DMS79 (cell line): ENCODE measurements around the gene ASNS.
A peak's percentile ranks its signal among the peaks of the same experiment; 100 is the strongest.
"Not testable (repeated sequence)": the region's sequence is repeated elsewhere in the genome, so short reads cannot be mapped to it uniquely, and the experiment has no call there.

Experiments used
- DNase-seq: peaks from one replicate; lab custom pipeline; 2025; lab: John Stamatoyannopoulos, UW

Gene ASNS, protein sequence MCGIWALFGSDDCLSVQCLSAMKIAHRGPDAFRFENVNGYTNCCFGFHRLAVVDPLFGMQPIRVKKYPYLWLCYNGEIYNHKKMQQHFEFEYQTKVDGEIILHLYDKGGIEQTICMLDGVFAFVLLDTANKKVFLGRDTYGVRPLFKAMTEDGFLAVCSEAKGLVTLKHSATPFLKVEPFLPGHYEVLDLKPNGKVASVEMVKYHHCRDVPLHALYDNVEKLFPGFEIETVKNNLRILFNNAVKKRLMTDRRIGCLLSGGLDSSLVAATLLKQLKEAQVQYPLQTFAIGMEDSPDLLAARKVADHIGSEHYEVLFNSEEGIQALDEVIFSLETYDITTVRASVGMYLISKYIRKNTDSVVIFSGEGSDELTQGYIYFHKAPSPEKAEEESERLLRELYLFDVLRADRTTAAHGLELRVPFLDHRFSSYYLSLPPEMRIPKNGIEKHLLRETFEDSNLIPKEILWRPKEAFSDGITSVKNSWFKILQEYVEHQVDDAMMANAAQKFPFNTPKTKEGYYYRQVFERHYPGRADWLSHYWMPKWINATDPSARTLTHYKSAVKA

DNA sequence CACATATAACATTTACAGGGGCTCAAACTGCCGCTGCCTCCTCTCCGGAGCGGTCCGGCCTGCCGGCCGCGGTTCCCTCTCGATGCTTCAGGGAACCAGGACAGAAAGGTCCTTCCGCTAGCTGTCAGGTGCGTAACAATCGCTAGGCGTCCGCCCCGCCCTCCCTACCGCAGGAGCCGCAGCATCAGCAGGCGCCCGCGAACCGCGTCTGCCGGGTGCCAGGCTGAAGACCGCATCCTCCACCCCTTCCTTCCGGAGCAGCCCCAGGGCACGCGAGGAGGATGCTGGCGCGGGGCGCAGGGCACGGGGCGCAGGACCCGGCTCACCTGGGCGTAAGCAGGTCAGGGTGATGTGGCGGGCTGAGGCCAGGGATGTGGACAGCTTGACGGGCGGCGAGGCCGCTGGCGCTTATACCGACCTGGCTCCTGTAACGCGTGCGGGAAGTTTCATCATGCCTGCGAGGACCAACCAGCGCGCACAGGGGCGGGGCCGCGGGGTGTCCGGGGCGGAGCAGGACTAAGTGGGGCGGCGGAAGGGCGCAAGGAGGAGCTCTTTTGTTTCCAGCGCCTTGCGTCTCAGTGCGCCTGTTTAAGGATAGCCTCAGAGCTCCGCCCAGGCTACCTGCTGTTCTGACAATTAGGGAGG, at the start of gene ASNS:
TSS of gene ASNS (minus strand) at position 384 of the 645 bp plus-strand sequence. CDS start 3,252 bp downstream, outside the sequence.
- peak; percentile 91 for DNase-seq

DNA sequence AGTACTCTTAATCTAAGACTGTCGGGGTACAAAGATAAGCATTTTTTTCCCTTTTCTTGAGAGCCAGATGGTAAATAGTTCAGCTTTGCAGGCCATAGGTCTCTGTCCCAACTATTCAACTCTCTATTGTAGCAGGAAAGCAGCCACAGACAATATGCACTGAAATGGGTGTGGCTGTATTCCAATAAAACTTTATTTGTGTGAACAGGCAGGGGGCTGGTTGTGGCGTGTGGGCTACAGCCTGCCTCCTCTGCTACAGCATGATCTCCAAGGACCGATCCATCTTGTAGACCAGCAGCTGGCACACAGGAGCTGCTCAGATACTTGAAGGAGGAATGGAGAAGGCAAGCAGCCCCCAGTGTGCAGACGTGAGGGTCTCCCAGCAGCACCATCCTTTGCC, 49.0 kb upstream of the ASNS start:
- DNase-seq, result not testable (repeated sequence)

DNA sequence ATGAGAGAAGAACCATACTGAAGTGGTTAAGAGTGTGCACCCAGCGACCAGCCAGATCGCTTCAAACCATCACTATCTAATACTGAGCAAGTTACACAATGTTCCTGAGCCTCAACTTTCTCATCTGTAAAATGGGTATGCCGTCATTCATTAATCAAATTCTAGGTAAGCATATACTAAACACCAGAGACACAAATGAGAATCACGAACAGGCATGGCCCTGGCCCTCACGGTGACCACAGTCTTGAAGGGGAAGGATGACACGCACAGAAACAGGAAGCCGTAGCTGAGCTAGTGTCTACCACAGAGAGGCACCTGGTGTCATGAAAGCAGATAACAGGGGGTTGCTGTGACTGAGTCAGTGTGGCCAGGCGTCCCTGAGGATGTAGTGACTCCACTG, 43.1 kb upstream of the ASNS start:
- DNase-seq, result not testable (repeated sequence)

DNA sequence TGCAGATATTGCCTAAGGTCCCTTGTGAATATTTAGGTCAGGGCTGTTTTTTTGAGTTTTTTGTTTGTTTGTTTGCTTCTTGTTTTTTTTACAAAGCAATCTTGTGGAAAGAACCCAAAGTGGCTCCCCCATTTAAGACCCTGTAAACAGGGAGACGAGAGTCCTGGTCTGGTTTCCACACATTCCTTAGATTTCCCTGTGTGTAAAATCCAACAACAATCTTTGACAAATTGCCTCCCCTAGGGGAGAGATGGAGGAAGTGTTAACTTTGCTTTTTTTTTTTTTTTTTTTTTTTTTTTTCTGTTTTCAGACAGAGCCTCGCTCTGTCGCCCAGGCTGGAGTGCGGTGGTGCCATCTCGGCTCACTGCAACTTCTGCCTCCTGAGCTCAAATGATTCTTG, 40.1 kb upstream of the ASNS start:
- DNase-seq, result not testable (repeated sequence)

DNA sequence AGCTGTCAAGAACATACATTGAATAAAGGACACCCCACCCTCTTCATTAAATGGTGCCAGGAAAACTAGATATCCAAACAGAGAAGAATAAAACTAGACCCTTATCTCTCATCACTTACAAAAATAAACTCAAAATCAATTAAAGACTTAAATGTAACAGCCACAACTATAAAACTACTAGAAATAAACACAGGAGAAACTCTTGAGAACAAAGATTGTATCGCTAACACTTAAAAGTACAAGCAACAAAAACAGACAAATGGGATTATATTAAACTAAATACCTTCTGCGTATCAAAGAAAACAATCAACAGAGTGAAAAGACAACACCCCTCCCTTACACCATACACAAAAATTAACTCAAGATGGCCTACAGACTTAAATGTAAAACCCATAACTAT, 24.7 kb upstream of the ASNS start:
- DNase-seq, result not testable (repeated sequence)

DNA sequence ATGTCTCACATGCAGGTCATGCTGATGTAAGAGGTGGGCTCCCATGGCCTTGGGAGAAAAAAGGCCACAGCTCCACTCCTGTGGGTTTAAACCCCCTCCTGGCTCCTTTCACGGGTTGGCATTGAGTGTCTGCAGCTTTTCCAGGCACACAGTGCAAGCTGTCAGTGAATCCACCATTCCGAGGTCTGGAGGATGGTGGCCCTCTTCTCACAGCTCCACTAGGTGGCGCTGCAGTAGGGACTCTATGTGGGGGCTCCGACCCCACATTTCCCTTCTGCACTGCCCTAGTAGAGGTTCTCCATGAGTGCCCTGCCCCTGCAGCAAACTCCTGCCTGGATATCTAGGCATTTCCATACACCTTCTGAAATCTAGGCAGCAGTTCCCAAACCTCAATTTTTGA, 19.5 kb upstream of the ASNS start:
- not testable (repeated sequence) for DNase-seq

DNA sequence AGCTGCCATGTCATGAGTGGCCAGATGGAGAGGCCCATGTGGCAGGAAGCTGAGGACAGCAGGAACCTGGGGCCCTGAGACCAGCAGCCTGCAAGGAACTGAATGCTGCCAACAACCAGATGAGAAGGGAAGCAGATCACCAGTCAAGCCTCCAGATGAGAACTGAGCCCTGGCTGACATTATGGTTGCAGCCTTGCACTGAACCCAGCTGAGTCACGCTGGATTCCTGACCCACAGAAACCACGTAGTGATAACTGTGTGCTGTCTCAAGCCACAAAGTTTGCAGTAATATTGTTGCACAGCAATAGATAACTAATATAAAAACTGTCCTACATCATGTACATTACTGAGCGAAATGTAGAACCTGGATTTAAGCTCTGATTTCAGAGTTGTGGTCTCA, 7.3 kb upstream of the ASNS start:
- not testable (repeated sequence) for DNase-seq

DNA sequence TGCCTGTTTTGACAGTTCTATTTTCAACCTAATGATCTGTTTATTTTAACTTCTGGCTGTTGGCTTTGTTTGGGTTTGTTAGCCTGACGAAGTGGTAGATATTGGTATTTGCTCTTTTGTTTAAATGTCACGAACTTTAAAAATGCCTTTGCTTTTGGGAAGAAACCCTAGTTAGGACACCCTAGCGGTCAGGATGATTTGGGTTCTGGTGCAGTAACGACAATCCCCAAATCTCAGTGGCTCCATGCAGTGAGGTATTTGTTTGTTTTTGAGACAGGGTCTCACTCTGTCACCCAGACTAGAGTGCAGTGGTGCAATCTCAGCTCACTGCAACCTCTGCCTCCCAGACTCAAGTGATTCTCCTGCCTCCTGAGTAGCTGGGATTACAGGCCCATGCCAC, 2.7 kb upstream of the ASNS start:
- not testable (repeated sequence) for DNase-seq

DNA sequence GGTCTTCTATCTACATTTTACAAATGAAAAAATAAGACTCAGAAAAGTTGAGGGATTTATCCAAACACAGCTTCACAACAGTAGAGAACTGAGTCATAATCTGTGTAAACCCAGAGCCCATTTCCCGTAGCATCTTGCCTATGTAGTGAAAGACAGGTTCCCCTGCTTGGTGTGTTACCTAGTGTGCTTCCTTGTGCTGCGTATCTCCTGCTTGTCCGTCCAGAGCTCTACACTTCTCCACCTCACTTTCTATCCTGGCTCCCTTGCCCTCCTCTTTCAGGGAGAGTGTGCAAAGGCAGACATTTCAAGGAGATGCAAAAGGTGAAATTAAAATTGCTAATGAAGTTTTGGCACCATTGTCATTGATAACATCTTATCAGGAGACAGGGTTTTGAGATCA, 1.4 kb upstream of the ASNS start:
- no peak for DNase-seq

DNA sequence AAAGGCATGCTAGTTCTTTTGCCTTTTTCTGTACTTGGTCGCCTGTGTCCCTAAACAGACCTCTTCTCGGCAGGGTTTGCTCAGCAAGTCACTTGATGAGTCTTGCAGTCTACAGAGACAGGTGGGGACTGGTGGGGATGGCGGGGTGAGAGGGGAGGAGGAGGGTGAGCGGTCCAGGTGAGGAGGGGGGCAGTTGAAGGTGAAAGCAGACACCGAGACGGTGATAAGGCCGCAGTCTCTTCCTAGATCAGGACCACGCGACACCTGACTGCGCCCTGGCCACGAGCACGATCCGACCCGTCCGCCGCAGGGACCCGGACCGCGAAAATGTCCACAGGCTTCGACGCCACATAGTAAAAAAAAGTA, 566 bp downstream of the ASNS start:
- DNase-seq, result peak; percentile 36

DNA sequence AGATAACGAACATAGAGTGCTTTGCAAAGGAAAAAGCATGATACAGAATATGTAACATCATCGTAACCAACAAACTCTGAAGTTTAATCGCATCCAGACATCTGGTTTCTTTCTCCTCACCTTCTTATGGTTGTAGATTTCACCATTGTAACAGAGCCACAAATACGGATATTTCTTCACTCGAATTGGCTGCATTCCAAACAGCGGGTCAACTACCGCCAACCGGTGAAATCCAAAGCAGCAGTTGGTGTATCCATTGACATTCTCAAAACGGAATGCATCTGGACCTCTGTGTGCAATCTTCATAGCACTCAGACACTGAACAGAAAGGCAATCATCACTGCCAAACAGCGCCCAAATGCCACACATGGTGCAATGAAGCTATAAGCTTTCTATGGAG, 3.4 kb downstream of the ASNS start:
- no peak for DNase-seq

DNA sequence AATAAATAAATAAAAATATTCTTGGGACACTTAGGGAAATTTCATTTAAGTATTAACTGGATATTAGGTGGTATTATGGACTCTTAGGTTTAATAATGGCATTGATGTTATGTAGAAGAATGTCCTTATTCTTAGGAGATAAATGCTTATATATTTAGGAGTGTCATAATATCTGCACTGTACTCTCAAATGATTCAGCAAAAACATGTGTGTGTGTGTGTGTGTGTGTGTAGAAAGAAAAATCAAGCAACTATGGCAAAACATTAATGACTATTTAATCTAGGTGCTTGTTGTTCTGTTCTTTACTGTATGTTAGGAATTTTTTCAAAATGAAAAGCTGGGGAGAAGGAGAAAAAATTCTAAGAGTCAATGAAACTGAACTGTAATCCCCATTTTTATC, 3.9 kb downstream of the ASNS start:
- no peak for DNase-seq

DNA sequence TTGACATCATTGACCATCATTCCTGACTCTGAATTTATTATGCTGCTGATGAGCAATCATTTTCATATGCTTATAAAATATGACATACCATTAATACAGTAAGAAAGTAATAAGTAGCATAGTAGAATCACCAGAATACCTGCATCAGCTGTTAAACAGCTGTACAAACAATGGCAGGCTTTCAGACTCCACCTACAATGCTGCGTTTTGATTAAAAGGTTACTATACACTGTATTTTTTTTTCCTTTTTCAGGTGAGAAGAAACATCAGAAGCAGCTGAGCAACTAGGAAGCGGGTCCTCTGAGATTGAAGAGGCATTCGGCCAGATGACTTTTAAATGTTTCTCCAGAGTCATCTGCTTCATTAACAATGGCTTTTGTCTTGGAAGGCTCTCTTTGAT, 7.1 kb downstream of the ASNS start:
- no peak for DNase-seq

DNA sequence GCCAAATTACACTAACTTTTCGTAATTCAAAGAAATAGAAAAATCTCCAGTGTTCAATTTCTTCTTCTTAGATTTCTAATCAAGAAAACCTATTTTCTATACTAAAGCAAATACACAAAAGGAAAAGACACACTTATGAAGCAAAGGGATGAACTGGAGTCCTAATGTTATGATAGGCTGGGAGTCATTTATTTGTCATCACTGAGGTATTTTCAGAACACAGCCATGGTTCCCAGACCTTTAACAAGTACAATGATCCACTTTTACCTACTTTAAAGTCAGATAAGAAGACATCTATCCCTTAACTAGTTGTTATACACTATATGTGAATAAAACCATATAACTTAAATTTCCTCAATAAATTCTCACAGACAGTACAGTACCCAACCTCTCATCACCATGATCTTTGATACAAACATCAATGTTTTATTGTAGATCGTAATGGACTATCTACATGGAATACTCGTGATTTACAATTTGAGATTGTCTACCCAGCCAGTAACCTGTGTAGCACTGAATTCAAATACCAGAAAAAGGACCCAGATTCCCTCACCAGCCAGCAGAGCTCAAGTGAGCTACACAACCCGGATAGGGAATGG, 12.5 kb downstream of the ASNS start:
- no peak for DNase-seq

DNA sequence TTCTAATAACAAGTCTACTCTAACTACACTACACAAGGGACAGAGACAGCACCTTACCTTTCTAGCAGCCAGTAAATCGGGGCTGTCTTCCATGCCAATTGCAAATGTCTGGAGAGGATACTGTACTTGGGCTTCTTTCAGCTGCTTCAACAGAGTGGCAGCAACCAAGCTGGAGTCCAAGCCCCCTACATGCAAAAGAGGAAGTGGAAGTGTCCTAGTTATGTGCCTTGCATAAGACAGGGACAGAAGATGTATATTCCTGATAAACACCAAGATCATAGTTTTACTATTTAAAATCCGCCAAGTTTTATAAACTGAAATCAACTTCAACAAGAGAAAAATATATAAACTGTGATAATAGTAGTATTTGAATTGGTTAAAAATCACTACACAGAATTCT, 14.0 kb downstream of the ASNS start:
- DNase-seq, result no peak

DNA sequence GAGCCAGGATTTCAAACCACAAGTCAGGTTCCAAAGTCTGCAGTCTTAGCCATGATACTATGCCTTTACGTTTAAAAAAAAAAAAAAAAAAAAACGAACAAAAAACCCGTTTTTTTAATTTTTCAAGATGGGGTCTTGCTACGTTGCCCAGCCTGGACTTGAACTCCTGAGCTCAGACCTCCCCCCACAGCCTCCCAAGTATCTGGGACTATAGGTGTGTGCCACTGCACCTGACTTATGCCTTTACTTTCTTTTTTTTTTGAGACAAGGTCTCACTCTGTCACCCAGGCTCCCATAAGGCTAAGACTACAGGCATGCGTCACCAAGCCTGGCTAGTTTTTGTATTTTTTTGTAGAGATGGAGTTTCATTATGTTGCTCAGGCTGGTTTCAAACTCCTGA, 14.7 kb downstream of the ASNS start:
- no peak for DNase-seq

DNA sequence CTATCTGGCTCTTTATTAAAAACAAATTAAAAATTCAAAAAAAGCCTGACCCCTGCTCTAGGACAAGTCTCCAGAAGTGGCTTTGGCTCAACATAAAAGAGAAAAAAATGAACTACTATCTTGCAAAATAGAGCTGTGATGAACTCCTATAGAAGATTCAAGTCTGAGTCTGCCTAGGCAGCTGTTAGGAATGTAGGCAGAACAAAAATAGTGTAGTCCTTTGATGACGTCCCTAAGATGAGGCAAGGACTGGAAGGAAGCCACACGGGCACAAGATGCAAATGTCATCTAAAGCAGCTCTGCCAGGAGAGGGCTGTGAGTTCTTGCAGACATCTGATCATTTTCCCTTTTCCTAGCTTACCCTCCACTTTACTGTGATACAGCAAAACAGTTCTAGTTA, 20.5 kb downstream of the ASNS start:
- DNase-seq, result no peak

DNA sequence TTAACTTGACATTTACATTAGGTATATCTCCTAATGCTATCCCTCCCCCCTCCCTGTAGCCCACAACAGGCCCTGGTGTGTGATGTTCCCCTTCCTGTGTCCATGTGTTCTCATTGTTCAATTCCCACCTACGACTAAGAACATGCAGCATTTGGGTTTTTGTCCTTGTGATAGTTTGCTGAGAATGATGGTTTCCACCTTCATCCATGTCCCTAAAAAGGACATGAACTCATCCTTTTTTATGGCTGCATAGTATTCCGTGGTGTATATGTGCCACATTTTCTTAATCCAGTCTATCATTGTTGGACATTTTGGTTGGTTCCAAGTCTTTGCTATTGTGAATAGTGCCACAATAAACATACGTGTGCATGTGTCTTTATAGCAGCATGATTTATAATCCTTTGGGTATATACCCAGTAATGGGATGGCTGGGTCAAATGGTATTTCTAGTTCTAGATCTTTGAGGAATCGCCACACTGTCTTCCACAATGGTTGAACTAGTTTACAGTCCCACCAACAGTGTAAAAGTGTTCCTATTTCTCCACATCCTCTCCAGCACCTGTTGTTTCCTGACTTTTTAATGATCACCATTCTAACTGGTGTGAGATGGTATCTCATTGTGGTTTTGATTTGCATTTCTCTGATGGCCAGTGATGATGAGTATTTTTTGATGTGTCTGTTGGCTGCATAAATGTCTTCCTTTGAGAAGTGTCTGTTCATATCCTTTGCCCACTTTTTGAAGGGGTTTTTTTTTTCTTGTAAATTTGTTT, 21.8 kb downstream of the ASNS start:
- DNase-seq, result not testable (repeated sequence)

DNA sequence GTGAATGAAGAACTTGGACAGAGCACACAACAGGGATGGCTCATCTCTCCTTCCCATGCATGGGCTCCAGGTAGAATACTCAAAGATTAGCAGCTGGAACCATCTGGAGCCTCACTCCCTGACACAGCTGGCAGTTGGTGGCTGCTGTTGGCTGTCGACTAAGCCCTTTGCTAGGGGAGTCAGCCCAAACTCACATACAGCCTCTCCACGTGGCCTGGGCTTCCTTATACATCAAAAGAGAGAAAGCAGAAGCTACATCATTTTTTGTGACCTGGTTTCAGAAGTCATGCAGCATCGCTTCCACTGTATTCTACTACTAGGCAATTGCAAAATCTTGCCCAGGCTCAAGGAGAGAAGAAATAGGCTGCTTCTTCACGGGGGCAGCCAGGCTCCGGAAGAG, 24.4 kb downstream of the ASNS start:
- DNase-seq, result no peak

DNA sequence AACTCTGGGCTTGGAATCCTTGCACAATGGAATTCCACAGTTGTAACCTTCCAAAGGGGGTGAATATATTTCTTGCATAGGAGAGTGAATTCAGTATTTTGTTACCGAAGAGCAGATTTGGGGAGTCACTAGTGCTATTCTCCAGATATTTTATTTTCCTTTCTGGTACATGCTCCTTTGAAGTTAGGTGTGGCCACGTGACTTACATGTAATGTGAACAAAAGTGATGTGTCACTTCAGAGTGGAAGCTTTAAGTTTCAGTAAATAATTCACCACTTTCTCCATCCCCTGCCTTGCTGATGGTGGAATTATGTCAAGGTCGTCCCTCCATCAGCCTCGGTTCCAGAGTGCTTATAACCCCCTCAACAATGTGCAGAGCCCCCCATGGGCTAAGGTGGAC, 25.3 kb downstream of the ASNS start:
- DNase-seq, result no peak

DNA sequence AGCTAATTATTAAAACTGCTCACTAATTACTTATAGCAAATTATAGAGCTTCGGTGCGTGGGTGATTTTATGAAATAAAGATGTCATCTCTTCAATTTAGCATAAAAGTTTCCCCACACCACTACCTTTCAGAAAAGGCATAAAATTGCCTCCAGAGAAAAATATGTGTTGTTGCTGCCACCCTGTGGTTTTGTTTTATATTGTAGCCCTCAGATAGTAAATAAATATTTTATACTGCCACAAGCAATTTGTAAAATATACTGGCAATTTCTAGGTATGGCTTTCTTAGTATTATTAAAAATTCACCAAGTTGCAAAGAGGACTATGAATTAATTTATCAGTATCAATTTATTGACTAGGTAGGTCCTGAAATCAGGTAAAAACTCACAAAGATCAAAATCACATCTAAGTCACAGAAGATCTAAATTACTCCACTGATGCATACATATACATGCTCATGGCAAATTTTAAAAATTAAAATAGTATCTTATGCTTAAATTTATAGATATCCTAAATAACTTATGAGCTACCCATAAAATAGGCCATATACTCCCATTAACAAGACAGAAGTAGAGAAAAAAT, 26.5 kb downstream of the ASNS start:
- DNase-seq, result no peak

DNA sequence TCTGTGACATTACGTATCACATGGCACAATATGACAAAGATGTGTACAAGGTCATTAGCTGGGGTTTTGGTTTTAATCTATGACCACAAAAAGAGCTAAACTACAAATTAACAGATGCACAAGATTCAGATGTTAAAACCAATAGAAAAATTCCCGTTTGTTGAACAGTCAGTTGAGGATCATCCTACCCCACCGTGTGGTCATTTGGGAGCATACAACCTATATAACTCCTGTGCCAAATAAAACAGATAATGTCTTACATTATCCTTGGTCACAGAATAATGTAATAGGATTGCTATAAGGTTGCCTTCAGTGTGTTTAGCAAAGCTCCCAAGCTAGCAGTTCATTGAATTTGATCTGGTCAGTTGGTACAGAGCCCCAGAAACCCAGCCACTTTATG, 28.2 kb downstream of the ASNS start:
- no peak for DNase-seq
